GM19035 (cell line): ENCODE results near the gene TMEM19.
A peak's percentile ranks its signal among the peaks of the same experiment; 100 is the strongest.

Experiments
- ATAC-seq: cut with Tn5 transposase; IDR thresholded peaks from one replicate; pipeline ENCODE4 v1.9.1; 2021; ENCODE audit not compliant: unreplicated experiment

TMEM19 gene

GRCh38 chr12:71708658-71709057 lies 22.8 kb downstream of the TMEM19 start:
- no peak for ATAC-seq

- no peak for ATAC-seq
These were observed 24.6 kb downstream of the TMEM19 start for GRCh38 chr12:71710276-71711125.

GRCh38 chr12:71718611-71719010 lies 32.7 kb downstream of the TMEM19 start:
- no peak for ATAC-seq

GRCh38 chr12:71719647-71720370 lies 33.9 kb downstream of the TMEM19 start:
- ATAC-seq: no peak

- no peak for ATAC-seq
These were observed 36.1 kb downstream of the TMEM19 start for GRCh38 chr12:71721783-71722505.

GRCh38 chr12:71725011-71725410 lies 39.1 kb downstream of the TMEM19 start:
- ATAC-seq: no peak

GRCh38 chr12:71726548-71726947 lies 40.7 kb downstream of the TMEM19 start:
- ATAC-seq: no peak

GRCh38 chr12:71727958-71728357 lies 42.1 kb downstream of the TMEM19 start:
- no peak for ATAC-seq

- ATAC-seq: no peak
These were observed 45.1 kb downstream of the TMEM19 start for GRCh38 chr12:71730936-71731335.

GRCh38 chr12:71731439-71732356 lies 45.8 kb downstream of the TMEM19 start:
- ATAC-seq: no peak

GRCh38 chr12:71732357-71732712 lies 46.5 kb downstream of the TMEM19 start:
- ATAC-seq: no peak

GRCh38 chr12:71737197-71737596 lies 51.3 kb downstream of the TMEM19 start:
- ATAC-seq: no peak

- no peak for ATAC-seq
These were observed 57.1 kb downstream of the TMEM19 start for GRCh38 chr12:71742998-71743397.

- no peak for ATAC-seq
These were observed 58.8 kb downstream of the TMEM19 start for GRCh38 chr12:71744522-71745300.

GRCh38 chr12:71746974-71747611 lies 61.2 kb downstream of the TMEM19 start:
- ATAC-seq: peak; percentile 93

- ATAC-seq: no peak
These were observed 62.4 kb downstream of the TMEM19 start for GRCh38 chr12:71748081-71748850.

- ATAC-seq: no peak
These were observed 63.8 kb downstream of the TMEM19 start for GRCh38 chr12:71749666-71750065.

GRCh38 chr12:71752891-71753290 lies 67.0 kb downstream of the TMEM19 start:
- no peak for ATAC-seq
